Endometrial microvascular endothelial cells (primary cell): ENCODE results near the gene LGR4. TPM values are rescaled to one million over a fixed set of nuclear protein-coding genes. Genes with fewer than 3 reads are reported as not detected.

Source experiments
- in situ Hi-C: cut with HindIII; loops from 2 replicates; pipeline ENCODE4 v1.10.0; 2017; ENCODE audit warnings: low sequenced_read_pairs, low pct_unique_long_range_greater_than_20kb; ENCODE audit errors: inconsistent ontology term
- total RNA-seq: library from RNA; depleted of rRNA; stranded (reverse); fragments of >200 nt; gene quantifications from one replicate; pipeline ENCODE4 v1.2.3, GENCODE V29; 2015; ENCODE audit errors: inconsistent ontology term

LGR4 gene
- total RNA-seq, 1 donor from 2014 or later: 3.7 TPM

DNA sequence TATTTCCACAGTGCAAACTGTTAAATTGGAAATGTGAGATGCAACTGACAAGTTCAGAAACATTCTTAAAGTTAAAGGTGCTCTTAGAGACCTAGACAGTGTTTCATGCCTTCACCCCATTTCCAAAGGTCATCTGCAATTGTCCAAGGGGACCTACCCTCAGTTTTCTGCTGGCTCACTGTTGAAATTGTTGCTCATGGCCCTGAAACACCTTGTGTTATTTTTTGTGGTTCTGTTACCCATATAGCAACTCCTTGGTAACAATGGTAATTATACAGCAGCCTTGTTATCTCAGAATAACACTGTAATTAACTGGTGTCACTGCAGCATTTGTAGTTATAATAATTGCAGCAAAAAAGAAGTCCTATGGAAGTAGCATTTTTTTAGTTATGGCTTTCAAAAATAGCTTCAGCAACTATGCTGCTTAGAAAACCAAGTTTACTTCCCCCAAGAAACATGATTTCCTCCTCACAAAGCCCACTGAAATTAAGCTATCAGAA lies 60.3 kb downstream of the LGR4 start:
- in situ Hi-C loops: no loop called here

DNA sequence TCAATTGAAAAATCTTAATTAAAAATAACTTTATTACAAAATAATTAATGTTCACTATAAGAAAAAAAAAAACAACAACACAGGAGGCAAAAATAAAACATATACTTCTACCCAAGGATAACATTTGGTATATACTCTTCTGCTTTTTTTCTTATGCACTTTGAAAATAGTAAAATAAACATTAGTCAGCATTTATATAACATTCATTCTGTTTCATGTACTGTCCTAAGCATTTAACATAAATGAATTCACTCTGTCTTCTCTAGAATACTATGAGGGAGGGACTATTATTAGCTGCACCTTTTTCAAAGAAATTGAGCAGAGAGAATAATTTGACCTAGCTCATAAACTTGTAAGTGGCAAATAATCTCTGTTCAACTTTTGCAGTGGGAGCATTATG lies 61.3 kb downstream of the LGR4 start:
- in situ Hi-C loops: no loop called here

DNA sequence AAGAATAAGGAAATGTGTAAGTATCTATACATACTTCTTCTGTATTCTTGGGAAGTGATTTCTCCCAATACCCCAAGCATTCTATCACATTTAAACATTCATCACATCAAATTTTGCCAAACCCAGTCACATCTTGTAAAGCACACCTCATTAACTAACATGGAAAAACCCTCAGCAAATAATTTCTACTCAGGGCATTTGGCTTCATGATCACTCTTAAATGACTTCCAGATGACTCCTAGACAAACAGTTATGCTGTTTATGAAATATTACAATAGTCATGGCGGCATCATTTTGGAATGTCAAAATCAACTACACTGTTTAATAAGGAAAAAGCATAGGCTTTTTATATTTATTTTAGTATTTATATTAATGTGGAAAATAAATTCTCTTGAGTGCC lies 62.3 kb downstream of the LGR4 start:
- in situ Hi-C loops: no loop called here

DNA sequence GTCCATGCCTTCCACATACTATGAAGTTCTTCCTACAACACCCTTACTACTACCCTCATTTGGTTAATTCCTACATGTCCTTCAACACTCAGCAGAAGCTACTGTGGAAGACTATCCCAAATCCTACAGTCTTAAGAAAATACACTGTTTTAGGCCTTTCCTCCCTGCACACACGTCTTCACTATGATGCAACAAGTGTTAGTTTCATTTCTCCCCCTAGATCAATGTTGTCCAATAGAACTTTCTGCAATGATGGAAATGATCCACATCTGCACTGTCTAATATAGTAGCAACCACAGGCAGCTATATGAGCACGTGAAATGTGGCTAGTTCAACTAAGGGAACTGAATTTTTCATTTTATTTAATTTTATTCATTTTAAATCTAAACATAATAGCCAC lies 62.8 kb downstream of the LGR4 start:
- in situ Hi-C loops: no loop called here

DNA sequence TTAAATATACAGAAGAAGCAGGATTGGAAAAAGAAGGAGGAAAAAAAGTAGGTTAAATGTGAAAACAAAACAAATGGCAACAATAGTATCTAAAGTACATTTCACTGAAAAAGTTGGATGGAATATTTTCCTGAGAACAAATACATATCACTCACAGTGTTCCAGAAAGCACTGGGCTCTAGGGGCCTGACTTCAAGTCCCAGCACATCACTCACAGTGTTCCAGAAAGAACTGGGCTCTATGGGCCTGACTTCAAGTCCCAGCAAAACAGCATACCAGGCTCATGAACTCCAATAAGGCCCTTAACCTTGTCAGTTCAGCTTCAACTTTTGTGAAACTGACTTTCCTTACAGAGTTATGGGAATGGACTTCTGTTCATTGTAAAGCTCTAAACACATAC lies 63.5 kb downstream of the LGR4 start:
- in situ Hi-C loops: no loop called here

DNA sequence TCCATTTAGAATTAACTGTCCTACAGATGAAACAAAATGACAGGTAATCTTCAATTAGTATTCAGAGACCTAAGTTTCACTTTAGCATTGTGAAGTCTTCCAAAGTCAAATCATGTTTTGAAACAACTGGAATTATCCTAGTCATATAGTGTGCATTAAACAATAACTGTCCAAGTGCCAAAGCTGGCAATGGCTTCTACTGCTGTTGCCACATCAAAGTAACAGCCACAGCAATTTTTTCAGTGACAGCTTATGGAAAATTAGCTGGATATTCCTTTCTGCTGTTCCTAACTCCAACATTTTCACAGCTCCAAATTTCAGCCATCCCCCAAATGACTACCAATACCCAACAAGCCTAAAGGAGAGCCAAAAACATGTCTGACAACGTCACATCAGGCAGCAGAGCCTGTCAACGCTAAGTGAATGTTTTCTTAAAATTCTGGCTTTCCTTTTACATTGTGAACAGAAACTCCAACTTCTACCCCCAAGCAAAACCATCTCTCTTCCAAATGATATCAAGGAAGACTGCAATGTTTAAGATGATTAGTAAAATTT lies 64.3 kb downstream of the LGR4 start:
- in situ Hi-C loops: no loop called here

DNA sequence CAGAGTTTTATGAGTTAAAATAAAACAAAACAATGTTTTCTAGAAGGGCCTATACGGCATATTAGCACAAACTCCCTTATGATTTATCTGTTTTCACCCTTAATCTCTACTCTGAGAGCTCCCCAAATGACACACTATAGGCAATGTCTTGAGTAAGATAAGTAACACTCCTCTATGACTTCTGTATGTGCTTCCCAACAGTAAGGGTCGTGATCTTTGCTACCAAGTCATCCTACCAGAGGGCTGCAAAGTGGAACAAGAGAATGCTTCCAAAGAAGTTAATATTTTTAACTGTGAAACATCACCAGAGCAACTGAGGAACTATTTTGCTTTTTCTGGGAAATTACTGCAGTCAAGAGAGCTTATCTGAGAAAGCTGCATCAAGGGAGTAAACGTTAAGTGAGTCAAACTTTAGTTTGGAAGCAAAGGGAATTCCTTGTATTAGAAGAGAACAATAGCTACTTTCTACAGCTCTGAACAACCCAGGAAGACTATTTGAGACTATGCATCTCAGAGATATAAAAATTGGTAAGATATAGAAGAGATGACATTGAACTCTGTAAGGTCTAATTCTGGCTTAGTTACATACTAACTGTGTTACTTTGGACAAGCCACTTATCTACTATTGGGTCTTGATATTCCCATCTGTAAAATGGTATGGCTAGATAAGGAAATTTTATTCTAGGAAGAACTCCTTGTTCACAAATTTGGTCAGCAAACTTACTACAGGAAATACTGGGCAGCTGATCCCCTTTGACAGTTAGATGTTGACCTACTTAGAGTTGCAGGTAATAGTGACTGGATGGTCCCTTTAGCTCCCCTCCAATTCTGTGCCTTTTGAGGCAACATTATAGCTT lies 65.9 kb downstream of the LGR4 start:
- in situ Hi-C loops: no loop called here

DNA sequence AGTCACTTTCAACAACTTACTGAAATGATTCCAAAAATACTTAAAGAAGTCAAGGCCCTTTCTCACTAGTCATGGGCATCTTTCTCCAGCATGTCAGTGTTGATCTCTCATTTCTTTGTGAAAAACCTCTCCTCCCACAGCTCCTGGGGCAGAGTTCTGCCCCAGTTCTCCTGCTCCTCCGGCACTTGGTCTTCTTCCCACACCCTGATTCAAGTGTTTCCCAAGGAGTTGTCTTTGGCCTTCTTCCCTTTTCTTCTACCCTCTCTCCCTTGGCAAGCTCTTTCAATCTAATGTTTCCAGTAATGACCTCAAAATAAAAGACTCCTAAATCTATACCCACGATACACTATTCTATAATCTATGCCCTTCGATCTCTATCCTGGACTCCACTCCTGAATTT lies 67.5 kb downstream of the LGR4 start:
- in situ Hi-C loops: no loop called here

DNA sequence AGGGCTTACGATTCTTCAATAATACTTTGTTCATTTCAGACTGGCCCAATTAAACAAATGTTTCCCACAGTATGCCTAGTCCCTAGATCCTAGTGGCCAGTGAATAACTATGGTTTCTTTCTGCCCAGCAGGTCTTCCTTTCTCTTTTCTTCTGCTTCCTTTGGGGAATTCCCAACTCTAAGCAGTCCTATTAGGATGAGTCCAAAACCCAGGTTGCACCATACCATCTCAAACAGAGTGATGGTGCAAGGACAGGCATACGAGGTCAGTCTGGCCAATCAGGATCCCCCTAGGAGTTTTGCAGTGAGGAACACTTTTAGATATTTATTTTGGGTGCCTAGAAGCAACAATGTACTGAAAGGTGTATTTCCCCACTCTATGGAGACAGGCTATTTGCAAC lies 68.2 kb downstream of the LGR4 start:
- in situ Hi-C loops: no loop called here

DNA sequence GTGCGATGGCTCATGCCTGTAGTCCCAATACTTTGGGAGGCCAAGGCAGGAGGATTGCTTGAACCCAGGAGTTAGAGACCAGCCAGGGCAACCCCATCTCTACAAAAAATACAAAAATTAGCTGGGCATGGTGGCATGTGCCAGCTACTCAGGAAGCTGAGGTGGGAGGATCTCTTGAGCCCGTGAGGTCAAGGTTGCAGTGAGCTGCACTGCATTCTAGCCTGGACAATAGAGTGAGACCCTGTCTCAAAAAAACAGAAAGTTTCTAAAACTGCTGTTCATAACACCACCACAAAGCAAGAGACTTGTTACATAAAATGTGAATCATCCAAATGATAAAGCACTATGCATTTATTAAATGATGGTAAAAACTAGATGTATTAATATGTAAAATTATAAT lies 69.4 kb downstream of the LGR4 start:
- in situ Hi-C loops: no loop called here

DNA sequence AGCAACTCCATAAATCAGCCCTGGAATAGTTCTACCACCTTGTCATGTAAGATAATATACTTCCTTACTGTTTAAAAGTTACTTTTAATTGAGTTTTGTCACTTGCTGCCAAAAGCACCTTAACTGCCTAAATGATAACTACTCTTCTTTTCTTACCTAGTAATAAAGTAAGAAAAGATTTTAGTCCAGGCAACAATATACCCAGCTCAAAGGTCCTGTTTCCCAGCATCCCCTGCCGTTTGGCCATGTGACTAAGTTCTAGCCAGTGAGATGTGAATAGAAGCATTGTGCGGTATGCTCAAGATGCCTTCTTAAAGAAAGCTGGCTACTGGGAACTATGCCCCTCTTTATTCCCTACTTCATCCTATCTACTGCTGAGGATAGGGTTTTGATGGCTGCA lies 70.1 kb downstream of the LGR4 start:
- in situ Hi-C loops: no loop called here

DNA sequence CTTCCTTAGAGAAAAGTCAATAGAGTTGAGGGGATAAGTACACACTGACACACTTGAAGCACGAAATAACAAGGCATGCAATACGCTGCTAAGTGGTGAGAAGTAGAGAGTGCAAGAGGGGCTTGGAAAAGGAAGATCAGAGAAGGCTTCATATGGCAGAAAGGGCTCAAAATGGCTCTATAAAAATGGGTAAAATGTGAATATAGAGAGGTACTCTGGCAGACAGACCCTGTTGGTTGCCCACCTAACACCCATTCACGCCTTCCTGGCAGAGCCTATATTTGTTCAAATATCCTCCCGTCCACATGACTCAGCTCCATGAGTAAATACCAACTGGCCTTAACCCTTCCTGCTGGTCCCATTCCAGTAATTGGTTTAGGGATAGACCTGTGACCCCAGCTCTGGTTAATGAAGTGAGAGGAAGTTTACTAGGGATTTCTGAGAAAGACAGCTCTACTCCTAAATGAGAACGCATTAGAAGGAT lies 70.7 kb downstream of the LGR4 start:
- in situ Hi-C loops: no loop called here

DNA sequence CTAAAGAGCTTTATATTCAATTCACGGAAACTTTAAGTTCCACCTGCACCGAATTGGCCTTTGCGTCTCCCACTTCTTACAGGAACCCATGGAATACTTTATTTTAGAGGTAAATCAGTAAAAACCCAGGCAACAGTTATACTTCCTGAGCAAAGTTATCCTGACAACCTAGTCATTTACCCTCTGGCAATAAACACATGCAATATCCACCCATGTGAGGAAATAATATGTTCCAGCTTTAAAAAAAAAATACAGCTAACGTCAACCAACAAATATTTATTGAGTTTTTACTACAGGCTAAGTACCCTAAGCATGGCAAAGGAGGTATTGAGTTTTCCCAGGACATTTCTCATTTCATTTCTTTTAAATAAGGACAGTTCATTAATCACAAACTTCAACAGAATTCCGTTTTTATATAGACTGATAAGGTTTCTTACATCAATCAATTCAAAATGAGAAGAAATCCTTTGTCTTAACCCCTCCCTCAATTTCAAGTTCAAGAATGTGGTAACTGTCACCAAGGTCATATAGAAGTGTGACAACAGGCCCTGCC lies 71.2 kb downstream of the LGR4 start:
- in situ Hi-C loops: no loop called here

DNA sequence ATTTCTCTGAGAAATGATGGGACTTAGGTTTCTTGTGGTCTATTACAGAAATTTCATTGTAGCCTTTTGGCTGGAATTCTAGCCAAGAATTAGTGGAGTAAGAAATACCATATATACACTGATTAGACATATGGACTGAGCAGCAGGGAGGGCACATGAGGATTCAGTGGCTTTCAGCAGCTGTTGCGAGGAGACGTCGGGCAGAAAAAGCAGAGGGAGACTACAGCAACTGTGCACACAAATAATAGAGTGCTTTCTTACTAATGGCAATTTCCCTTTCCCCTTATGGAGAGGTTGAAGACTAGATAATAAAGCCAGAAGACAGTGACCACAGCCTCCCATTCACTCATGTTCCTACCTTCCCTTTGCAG lies 74.2 kb downstream of the LGR4 start:
- in situ Hi-C loops: no loop called here

DNA sequence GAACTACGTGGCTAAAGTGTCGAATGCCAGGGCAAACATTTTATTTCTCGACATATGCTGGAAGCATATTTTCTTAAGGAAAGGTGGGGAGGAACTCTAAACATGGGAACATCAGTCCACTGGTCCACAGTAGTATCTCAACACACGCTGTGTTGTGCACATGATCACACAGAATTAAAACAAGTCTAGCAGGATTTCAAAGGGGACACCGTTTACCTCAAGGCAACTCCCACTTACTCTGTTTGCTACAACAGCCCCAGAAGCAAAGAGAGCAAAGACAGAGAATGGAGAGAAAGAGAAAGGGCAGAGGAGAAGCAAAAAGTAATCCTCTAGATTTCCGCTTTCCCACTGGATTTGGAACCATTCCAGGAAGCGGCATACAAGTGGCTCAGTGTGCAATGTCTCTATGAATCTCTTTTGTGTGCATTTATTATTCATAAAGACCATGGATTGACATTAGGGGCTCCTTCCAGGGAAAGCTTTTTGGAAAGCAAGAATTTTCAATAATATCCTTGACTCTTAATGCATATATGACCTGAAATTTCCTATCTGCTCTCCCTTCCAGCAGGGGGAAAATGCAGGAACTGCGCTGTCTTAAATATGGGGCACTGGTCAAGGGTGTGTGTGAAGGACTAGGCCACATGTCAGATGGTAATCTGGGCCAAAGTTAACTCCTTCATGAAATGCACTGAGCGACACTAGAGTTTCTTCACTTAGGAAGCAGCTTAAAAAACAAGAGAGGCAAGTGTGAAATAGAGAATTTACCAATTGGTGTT lies 74.8 kb downstream of the LGR4 start:
- in situ Hi-C loops: no loop called here

DNA sequence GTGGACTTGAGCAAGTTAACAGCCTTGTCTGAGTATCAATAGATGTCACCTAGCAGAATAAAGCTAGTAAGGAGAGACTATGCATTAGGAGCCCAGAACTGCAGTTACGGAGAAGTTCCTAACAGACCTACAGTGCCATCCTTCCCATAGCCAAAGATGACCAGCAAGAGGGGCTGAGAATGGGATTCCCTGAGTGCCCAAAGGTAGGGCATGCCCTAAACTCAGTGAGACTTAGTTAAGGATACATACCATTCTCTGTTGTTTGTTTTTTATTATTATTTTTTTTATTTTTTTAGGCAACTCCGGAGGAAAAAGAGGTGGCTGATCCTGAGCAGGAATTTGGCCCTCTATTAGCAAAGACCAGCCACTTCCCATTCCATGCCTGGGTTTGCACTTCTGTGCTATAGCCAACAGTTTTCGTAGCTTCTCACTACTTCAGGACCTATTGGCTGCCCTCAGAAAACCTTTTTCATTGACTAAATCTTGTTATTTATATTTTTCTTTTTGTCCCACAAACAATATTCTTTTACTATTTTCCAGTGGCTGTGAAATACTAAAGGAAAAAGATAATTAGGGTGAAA lies 76.2 kb downstream of the LGR4 start:
- in situ Hi-C loops: no loop called here

DNA sequence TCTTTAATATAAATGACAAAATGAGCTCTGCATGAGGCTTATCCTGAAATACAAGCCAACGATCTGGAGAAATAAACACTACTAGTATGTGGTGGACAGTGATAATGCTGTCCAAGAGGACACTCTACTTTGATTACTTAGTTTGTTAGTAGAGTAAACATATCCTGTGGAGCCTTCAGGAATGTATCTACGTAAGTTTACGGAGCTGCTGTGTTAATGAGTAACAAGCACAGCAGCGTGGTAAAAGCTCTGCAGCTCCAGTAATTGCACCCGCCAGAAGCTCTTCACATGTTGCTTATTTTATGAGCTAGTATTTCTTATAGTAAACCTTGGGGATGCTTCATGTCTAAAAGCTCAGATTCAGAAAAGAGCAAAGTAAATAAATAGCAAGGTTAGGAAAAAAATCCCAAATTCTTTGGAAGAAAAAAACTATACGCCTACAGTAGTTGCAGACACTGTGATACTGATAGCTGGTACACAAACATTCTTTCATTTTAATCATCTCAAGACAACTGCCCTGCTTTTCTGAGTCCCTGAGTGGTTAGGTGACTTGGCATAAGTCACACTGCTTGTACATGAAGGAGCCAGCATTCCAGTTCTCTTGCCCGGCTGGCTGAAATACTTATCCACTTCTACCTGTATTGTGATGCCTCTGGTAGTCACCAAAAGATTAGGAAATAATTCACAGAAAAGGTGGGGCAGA lies 76.9 kb downstream of the LGR4 start:
- in situ Hi-C loops: no loop called here

DNA sequence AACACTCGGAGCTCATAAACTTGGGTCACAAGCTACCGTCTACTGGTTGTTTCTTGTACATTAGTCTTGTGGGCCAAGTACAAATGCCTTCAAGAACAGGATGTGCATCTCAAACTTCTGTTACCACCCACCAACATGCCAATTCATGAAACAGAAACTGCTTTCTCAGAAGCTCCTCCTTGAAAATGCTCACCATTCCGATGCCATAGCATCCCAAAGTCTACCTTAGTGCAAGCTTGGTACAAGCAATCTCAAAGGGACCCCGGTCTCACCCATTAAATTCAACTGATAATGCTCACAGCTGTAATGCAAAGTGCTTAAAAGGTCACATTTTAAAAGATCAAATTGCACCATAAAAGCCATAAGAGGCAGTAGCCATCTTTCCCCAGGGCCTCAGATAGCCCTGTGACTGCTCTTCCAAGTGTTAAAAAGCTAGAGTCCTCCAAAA lies 77.8 kb downstream of the LGR4 start:
- in situ Hi-C loops: no loop called here
